NCI-H774 (cell line): ENCODE data around the gene OR7C2.

Source experiments
- DNase-seq: peaks from one replicate; lab custom pipeline; 2025; lab: John Stamatoyannopoulos, UW

OR7C2 gene

GRCh38 chr19:14979476-14980255 lies 38.4 kb downstream of the OR7C2 start, which contains the start of gene SLC1A6:
SLC1A6 (minus strand) TSS chr19:14979864; CDS start chr19:14972910, 6,954 bp downstream.
- no peak for DNase-seq

- no peak for DNase-seq
These were observed 43.8 kb downstream of the OR7C2 start for GRCh38 chr19:14985133-14985532.
